Liver (tissue), 9 donors: Measurements from ENCODE around the gene C11orf98. TPM values are rescaled to one million over a fixed set of nuclear protein-coding genes. Genes with fewer than 3 reads are reported as not detected.

Source experiments
- DNase-seq: peaks from one replicate; pipeline ENCODE4 v3.0.0-alpha.2; 2017; ENCODE audit warnings: low spot score
- H3K27ac ChIP-seq, 2 donors: one replicate each; pipeline ENCODE4 v1.7.0; 2013; ENCODE audit warnings: inconsistent platforms in 2 of 2, low read length in 2 of 2, control low read depth in 1 of 2, low read depth in 1 of 2, mild to moderate bottlenecking in 1 of 2
- H3K27me3 ChIP-seq, 4 donors: one replicate each; pipeline versions ENCODE4 v1.6.1 to v1.7.0; 2013; ENCODE audit warnings: low read length in 3 of 4, inconsistent platforms in 1 of 4, mild to moderate bottlenecking in 1 of 4, moderate library complexity in 1 of 4; ENCODE audit not compliant: control insufficient read depth in 4 of 4, insufficient read depth in 4 of 4
- H3K36me3 ChIP-seq, 4 donors: one replicate each; pipeline versions ENCODE4 v1.6.1 to v1.7.0; 2013; ENCODE audit warnings: low read length in 3 of 4, mild to moderate bottlenecking in 3 of 4, low read depth in 1 of 4, moderate library complexity in 1 of 4; ENCODE audit not compliant: control insufficient read depth in 4 of 4, insufficient read depth in 3 of 4
- H3K4me1 ChIP-seq, 4 donors: one replicate each; pipeline versions ENCODE4 v1.6.1 to v1.7.0; 2013; ENCODE audit warnings: low read length in 3 of 4, mild to moderate bottlenecking in 3 of 4, moderate library complexity in 1 of 4; ENCODE audit not compliant: control insufficient read depth in 4 of 4, insufficient read depth in 4 of 4
- H3K4me3 ChIP-seq, 3 donors: one replicate each; pipeline versions ENCODE4 v1.6.1 to v1.7.0; 2013; ENCODE audit warnings: low read length in 3 of 3, control low read depth in 1 of 3, low read depth in 1 of 3, mild to moderate bottlenecking in 1 of 3
- H3K9ac ChIP-seq, 2 donors: one replicate each; pipeline ENCODE4 v1.7.0; 2013; ENCODE audit warnings: low read length in 2 of 2, mild to moderate bottlenecking in 2 of 2, moderate library complexity in 2 of 2, control low read depth in 1 of 2, low read depth in 1 of 2
- H3K9me3 ChIP-seq, 4 donors: one replicate each; pipeline versions ENCODE4 v1.6.1 to v1.7.0; 2013; ENCODE audit warnings: low read length in 3 of 4; ENCODE audit not compliant: control insufficient read depth in 4 of 4
- ATF3 ChIP-seq: IDR thresholded peaks from 2 replicates; pipeline ENCODE4 v1.6.1; 2016; ENCODE audit warnings: antibody characterized with exemption
- CTCF ChIP-seq: fragments of 150-350 bp; IDR thresholded peaks from 2 replicates; pipeline ENCODE4 v1.5.1; 2017; ENCODE audit warnings: improper control_type of control experiment, low read depth, low read length; ENCODE audit not compliant: missing input control
- EGR1 ChIP-seq, 2 donors: IDR thresholded peaks; 2 replicates each; pipeline ENCODE4 v1.6.1; 2016 to 2018; ENCODE audit warnings: antibody characterized with exemption in 2 of 2, low read depth in 2 of 2
- FOXA1 ChIP-seq: IDR thresholded peaks from 2 replicates; pipeline ENCODE4 v1.6.1; 2016; ENCODE audit warnings: antibody characterized with exemption
- FOXA2 ChIP-seq: IDR thresholded peaks from 2 replicates; pipeline ENCODE4 v1.6.1; 2016; ENCODE audit warnings: antibody characterized with exemption
- GABPA ChIP-seq, 2 donors: IDR thresholded peaks in 1 of 2; conservative IDR thresholded peaks in 1 of 2; 2 replicates each; pipeline ENCODE4 v1.6.1; 2016; ENCODE audit warnings: antibody characterized with exemption in 2 of 2, mild to moderate bottlenecking in 1 of 2, moderate library complexity in 1 of 2
- HNF4A ChIP-seq, 2 donors: conservative IDR thresholded peaks; 2 replicates each; pipeline ENCODE4 v1.6.1; 2016; ENCODE audit warnings: antibody characterized with exemption in 2 of 2, mild to moderate bottlenecking in 2 of 2
- HNF4G ChIP-seq: IDR thresholded peaks from 2 replicates; pipeline ENCODE4 v1.6.1; 2016; ENCODE audit warnings: antibody characterized with exemption
- JUND ChIP-seq, 2 donors: IDR thresholded peaks; 2 replicates each; pipeline ENCODE4 v1.6.1; 2016; ENCODE audit warnings: antibody characterized with exemption in 2 of 2
- MAX ChIP-seq: IDR thresholded peaks from 2 replicates; pipeline ENCODE4 v1.6.1; 2016; ENCODE audit warnings: antibody characterized with exemption
- NR2F2 ChIP-seq: IDR thresholded peaks from 2 replicates; pipeline ENCODE4 v1.6.1; 2016; ENCODE audit warnings: antibody characterized with exemption
- RAD21 ChIP-seq, 2 donors: IDR thresholded peaks; 2 replicates each; pipeline ENCODE4 v1.6.1; 2016; ENCODE audit warnings: antibody characterized with exemption in 2 of 2, mild to moderate bottlenecking in 2 of 2
- REST ChIP-seq: IDR thresholded peaks from 2 replicates; pipeline ENCODE4 v1.6.1; 2016; ENCODE audit warnings: antibody characterized with exemption, mild to moderate bottlenecking
- RXRA ChIP-seq, 2 donors: IDR thresholded peaks; 2 replicates each; pipeline ENCODE4 v1.6.1; 2017 to 2018; ENCODE audit warnings: antibody characterized with exemption in 2 of 2, mild to moderate bottlenecking in 1 of 2
- SP1 ChIP-seq: IDR thresholded peaks from 2 replicates; pipeline ENCODE4 v1.6.1; 2018; ENCODE audit warnings: antibody characterized with exemption, mild to moderate bottlenecking
- TAF1 ChIP-seq: conservative IDR thresholded peaks from 2 replicates; pipeline ENCODE4 v1.6.1; 2016; ENCODE audit warnings: antibody characterized with exemption, mild to moderate bottlenecking
- YY1 ChIP-seq: IDR thresholded peaks from 2 replicates; pipeline ENCODE4 v1.6.1; 2016; ENCODE audit warnings: antibody characterized with exemption, mild to moderate bottlenecking
- ZBTB33 ChIP-seq: IDR thresholded peaks from 2 replicates; pipeline ENCODE4 v1.6.1; 2016; ENCODE audit warnings: antibody characterized with exemption
- WGBS: extraction: QIAGEN DNeasy Blood & Tissue Kit; methylation state at CpG from one replicate; pipeline ENCODE4 v1.1.7; 2013; 5-methylcytosine and 5-hydroxymethylcytosine counted together
- polyA plus RNA-seq, 2 donors: library from polyadenylated mRNA; stranded (reverse) in 1 of 2; unstranded in 1 of 2; fragments of 200-250 nt in 1 of 2; fragments of >200 nt in 1 of 2; fragmentation: Nextera tagmentation in 1 of 2; extraction: Ambion mirVana in 1 of 2; gene quantifications; one replicate each; pipeline versions ENCODE4 v1.2.1 to v1.2.3, GENCODE V29; 2013 to 2015
- total RNA-seq, 2 donors: library from RNA; depleted of rRNA; stranded (reverse); fragments of >200 nt; gene quantifications; one replicate each; pipeline ENCODE4 v1.2.3, GENCODE V29; 2014
- donor health status: healthy.
- donor health status: healthy.
- donor health status: healthy.
- donor health status: healthy.
- donor health status: healthy.

C11orf98 gene
- total RNA-seq (10 to 100 TPM; 16.5 to 17.7 TPM), polyA plus RNA-seq (10 to 100 TPM; 43.8 to 49.9 TPM)

- WGBS = under 1% methylated on average over 47 of the region's 47 CpGs
- peak within 1 kb of the TSS; percentile 68 to 96 for H3K9ac ChIP-seq
- H3K36me3 ChIP-seq = peaks cover 3 to 10% (median 6%) of the 10 kb centered on the region in 4 donors
- peak; percentile 98 for DNase-seq
- H3K4me1 ChIP-seq = peaks cover 11 to 34% (median 25%) of the 10 kb centered on the region in 4 donors
- peak within 1 kb of the TSS; percentile 82 to 98 (median 97) for H3K4me3 ChIP-seq
- TF ChIP-seq CTCF = no peak
- no peak for TF ChIP-seq RXRA (IDR thresholded peaks at IDR 0.05)
- peak; percentile 86 for TF ChIP-seq YY1
- peak; percentile 96 for TF ChIP-seq REST
- TF ChIP-seq EGR1 (IDR thresholded peaks at IDR 0.05; ENCODE audit: low read depth in 2 of 2) = peak in 1 of 2 donors; percentile 30
- TF ChIP-seq JUND (IDR thresholded peaks at IDR 0.05) = peak in 1 of 2 donors; percentile 34
- TF ChIP-seq TAF1 = peak; percentile 98
- TF ChIP-seq MAX = peak; percentile 22
- no peak for TF ChIP-seq FOXA2
- peak in 1 of 2 donors; percentile 23 for TF ChIP-seq RAD21 (IDR thresholded peaks at IDR 0.05)
- TF ChIP-seq HNF4A (conservative IDR thresholded peaks at IDR 0.05) = peak in 1 of 2 donors; percentile 23
- TF ChIP-seq FOXA1 = peak; percentile 68
- TF ChIP-seq ZBTB33 = peak; percentile 76
- TF ChIP-seq ATF3 = peak; percentile 47
- TF ChIP-seq SP1 = peak; percentile 81
- peak; percentile 28 for TF ChIP-seq NR2F2
- TF ChIP-seq GABPA (IDR thresholded peaks at IDR 0.05 in 1 of 2, conservative IDR thresholded peaks at IDR 0.05 in 1 of 2) = peak; percentile 60 to 87
- TF ChIP-seq HNF4G = no peak
- peak within 1 kb of the TSS; percentile 85 to 89 for H3K27ac ChIP-seq
- no peaks in the 10 kb centered on the region for H3K9me3 ChIP-seq
- H3K27me3 ChIP-seq = no peaks in the 10 kb centered on the region
Measured at GRCh38 chr11:62665075-62665598, at the start of gene C11orf98, which contains the start of gene CSKMT. TSS of gene C11orf98 (minus strand) at chr11:62665210. CDS start at chr11:62665169, 41 bp downstream. TSS of gene CSKMT (plus strand) at chr11:62665312. CDS start at chr11:62665880, 568 bp downstream.
